ENCODE measurements around the gene GFOD2. TPM values are rescaled to one million over a fixed set of nuclear protein-coding genes. Genes with fewer than 3 reads are reported as not detected.
A peak's percentile ranks its signal among the peaks of the same experiment; 100 is the strongest.

GFOD2 gene
- total and polyA plus RNA-seq, 2 of the 8 experiments (the other 6 are each of a cell fraction or from before 2014, with no cell fraction given), result 21.4 to 33.2 TPM

DNA sequence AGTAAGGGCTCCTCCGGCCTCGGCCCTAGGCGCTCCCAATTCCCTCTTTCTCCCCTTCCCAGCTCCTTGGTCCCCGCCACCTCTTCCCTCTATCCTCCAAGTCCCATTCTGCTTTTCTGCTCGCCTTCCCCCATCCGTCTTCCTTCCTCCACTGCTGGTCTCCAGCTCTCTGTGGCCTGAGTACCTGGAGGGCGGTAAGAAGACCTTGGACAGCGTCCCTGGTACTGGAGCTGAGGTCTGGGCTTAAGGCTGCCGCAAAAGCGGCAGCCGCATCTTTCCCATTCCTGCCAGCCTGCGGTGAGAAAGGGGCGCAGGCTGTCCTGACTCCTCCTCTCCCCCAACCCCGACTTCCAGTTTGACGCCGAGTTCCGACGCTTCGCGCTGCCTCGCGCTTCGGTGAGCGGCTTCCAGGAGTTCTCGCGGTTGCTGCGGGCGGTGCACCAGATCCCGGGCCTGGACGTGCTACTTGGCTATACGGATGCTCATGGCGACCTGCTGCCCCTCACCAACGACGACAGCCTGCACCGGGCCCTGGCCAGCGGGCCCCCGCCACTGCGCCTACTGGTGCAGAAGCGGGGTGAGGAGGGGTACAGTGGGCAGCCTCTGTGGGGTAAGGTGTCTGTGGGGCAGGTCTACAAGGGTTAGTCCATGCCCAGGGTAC is 57.9 kb downstream of the GFOD2 start:
- WGBS, 2 experiments (ENCODE audit: extremely low coverage in 1 of 2, insufficient coverage in 1 of 2, insufficient read length in 1 of 2, insufficient replicate concordance in 2 of 2, low coverage in 1 of 2, low lambda C conversion rate in 2 of 2, missing lambda C conversion rate in 1 of 2), result 10% methylated on average over 39 of the region's 39 CpGs; no CpG with 5 or more reads in 1 of the 2 experiments
- no peak overlapping the region for H3K23ac ChIP-seq (ENCODE audit: insufficient read length)
- H3K79me2 ChIP-seq (ENCODE audit: control insufficient read depth in 1 of 2, insufficient read depth in 2 of 2, low read length in 2 of 2), result no peaks in the 10 kb centered on the region
- H2BK12ac ChIP-seq (ENCODE audit: low read depth, low read length), result no peak overlapping the region
- peaks cover 0 to 2% (median 0%) of the 10 kb centered on the region in 4 experiments; a peak in 1 of 7 replicates for H3K27me3 ChIP-seq (replicated peaks in 1 of 4; ENCODE audit: control insufficient read depth in 3 of 4, extremely low read depth in 1 of 4, insufficient read depth in 3 of 4, low read length in 3 of 4)
- H3K23me2 ChIP-seq (ENCODE audit: low read depth, low read length), result peaks cover 19% of the 10 kb centered on the region
- peak overlapping the region; percentile 38; the same call in 1 of the 2 replicates for H4K8ac ChIP-seq (ENCODE audit: extremely low read depth, insufficient read depth, low read length)
- H4K91ac ChIP-seq (replicated peaks; ENCODE audit: insufficient read length, low read length), result no peak overlapping the region
- H2AK5ac ChIP-seq (ENCODE audit: low read depth, low read length), result no peak overlapping the region
- no peaks in the 10 kb centered on the region; the same call in 1 of the 2 replicates for H3K79me1 ChIP-seq (ENCODE audit: low read depth, low read length)
- DNase-seq (ENCODE audit: low read depth in 1 of 2, low spot score in 2 of 2), result peak in 1 of 2 experiments; percentile 76
- H3K4me1 ChIP-seq (replicated peaks in 1 of 4; ENCODE audit: control insufficient read depth in 3 of 4, insufficient read depth in 4 of 4, low read length in 3 of 4), result peaks cover 0 to 23% (median 13%) of the 10 kb centered on the region in 4 experiments; a peak in 5 of 7 replicates
- peak overlapping the region in 2 of 4 experiments; percentile 45 to 53; a peak in 4 of 7 replicates for H3K9ac ChIP-seq (replicated peaks in 1 of 4; ENCODE audit: extremely low read depth in 1 of 4, low read depth in 3 of 4, low read length in 3 of 4)
- H3K14ac ChIP-seq (ENCODE audit: insufficient read length), result no peak overlapping the region
- H3K4me3 ChIP-seq (ENCODE audit: extremely low read depth in 1 of 4, insufficient read depth in 2 of 4, low read depth in 3 of 4, low read length in 4 of 4), result peak overlapping the region; percentile 46 to 88 (median 70)
- peak overlapping the region; percentile 44; the same call in 1 of the 2 replicates for H2BK5ac ChIP-seq (ENCODE audit: low read depth, low read length)
- peak overlapping the region; percentile 70; the same call in 1 of the 2 replicates for H2AFZ ChIP-seq (ENCODE audit: low read length)
- no peak overlapping the region for H3K56ac ChIP-seq (replicated peaks; ENCODE audit: insufficient read length, low read depth, low read length)
- no peak overlapping the region for H3K27ac ChIP-seq (ENCODE audit: low read depth, low read length)
- peaks cover 5 to 8% of the 10 kb centered on the region in 2 experiments for H4K20me1 ChIP-seq (replicated peaks in 1 of 2; ENCODE audit: control insufficient read depth in 1 of 2, insufficient read depth in 2 of 2, low read length in 2 of 2)
- H2BK20ac ChIP-seq (ENCODE audit: low read length), result no peak overlapping the region
- CTCF ChIA-PET (ENCODE audit: partially characterized antibody), result interaction anchor here (0.7 to 13.7 kb wide), 5 partner anchors 11 to 147 kb away, joined by 3 to 202 read pairs (median 11); partner anchors contain the start of gene CARMIL2
- H2BK120ac ChIP-seq (replicated peaks; ENCODE audit: low read depth, low read length), result no peak overlapping the region
- no peak overlapping the region; the same call in none of the 2 replicates for H3K18ac ChIP-seq (ENCODE audit: extremely low read depth, low read length)
- H3K4me2 ChIP-seq (ENCODE audit: insufficient read depth in 1 of 2, low read depth in 2 of 2, low read length in 2 of 2), result peak overlapping the region; percentile 73 to 97
- H3K36me3 ChIP-seq (ENCODE audit: control insufficient read depth in 2 of 4, insufficient read depth in 4 of 4, low read length in 3 of 4), result peaks cover 0 to 4% (median 2%) of the 10 kb centered on the region in 4 experiments; a peak in 1 of 8 replicates
- POLR2A ChIA-PET (ENCODE audit: partially characterized antibody), result interaction anchor here (1.2 to 2.8 kb wide), 5 partner anchors 9 to 114 kb away, joined by 4 to 12 read pairs (median 7); partner anchors contain the start of genes CARMIL2 and CTCF
- FAIRE-seq, result no peak
- no peaks in the 10 kb centered on the region for H3K9me3 ChIP-seq (ENCODE audit: insufficient read depth in 2 of 2, low read depth in 1 of 2, low read length in 1 of 2)
- H3K4ac ChIP-seq (replicated peaks; ENCODE audit: insufficient read length, low read depth, low read length), result no peak overlapping the region
- no peak overlapping the region; the same call in 1 of the 2 replicates for H2BK15ac ChIP-seq (ENCODE audit: low read length)
- no peak overlapping the region for H4K5ac ChIP-seq (ENCODE audit: insufficient read length, low read depth, low read length)
- TF ChIP-seq BRCA1 (IDR thresholded peaks at IDR 0.05; ENCODE audit: low read depth, low read length), result peak; percentile 30; the same call in 1 of the 2 replicates
- TF ChIP-seq NRF1 (IDR thresholded peaks at IDR 0.05; ENCODE audit: low read depth, low read length), result no peak
- no peak for TF ChIP-seq NANOG (IDR thresholded peaks at IDR 0.05; ENCODE audit: insufficient read depth, low read depth, low read length, poor library complexity, severe bottlenecking)
- TF ChIP-seq SIN3A (conservative IDR thresholded peaks at IDR 0.05 in 1 of 2, IDR thresholded peaks at IDR 0.05 in 1 of 2; ENCODE audit: low read depth in 1 of 2, low read length in 2 of 2), result peak in 1 of 2 experiments; percentile 79; a peak in 2 of 4 replicates
- no peak for TF ChIP-seq TEAD4 (IDR thresholded peaks at IDR 0.05; ENCODE audit: low read depth, low read length)
- TF ChIP-seq CTBP2 (IDR thresholded peaks at IDR 0.05; ENCODE audit: borderline replicate concordance, insufficient read depth, insufficient read length, low read length), result no peak
- TF ChIP-seq TAF1 (IDR thresholded peaks at IDR 0.05; ENCODE audit: low read depth, low read length), result no peak
- 0 out of 2 replicates have a peak, but pooled peaks have one; percentile 18 for TF ChIP-seq RBBP5 (IDR thresholded peaks at IDR 0.05; ENCODE audit: borderline replicate concordance, low read depth, low read length)
- no peak for TF ChIP-seq KDM1A (IDR thresholded peaks at IDR 0.05; ENCODE audit: borderline replicate concordance, low read length)
- TF ChIP-seq, protein P1, sequence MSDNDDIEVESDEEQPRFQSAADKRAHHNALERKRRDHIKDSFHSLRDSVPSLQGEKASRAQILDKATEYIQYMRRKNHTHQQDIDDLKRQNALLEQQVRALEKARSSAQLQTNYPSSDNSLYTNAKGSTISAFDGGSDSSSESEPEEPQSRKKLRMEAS (IDR thresholded peaks at IDR 0.05), result peak; percentile 55

All from H1 (cell line).